ENCODE measurements around the gene OR10R2.
"Not testable (repeated sequence)": the region's sequence is repeated elsewhere in the genome, so short reads cannot be mapped to it uniquely, and the experiment has no call there.

Gene OR10R2, protein sequence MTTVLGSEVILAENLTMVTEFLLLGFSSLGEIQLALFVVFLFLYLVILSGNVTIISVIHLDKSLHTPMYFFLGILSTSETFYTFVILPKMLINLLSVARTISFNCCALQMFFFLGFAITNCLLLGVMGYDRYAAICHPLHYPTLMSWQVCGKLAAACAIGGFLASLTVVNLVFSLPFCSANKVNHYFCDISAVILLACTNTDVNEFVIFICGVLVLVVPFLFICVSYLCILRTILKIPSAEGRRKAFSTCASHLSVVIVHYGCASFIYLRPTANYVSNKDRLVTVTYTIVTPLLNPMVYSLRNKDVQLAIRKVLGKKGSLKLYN

DNA sequence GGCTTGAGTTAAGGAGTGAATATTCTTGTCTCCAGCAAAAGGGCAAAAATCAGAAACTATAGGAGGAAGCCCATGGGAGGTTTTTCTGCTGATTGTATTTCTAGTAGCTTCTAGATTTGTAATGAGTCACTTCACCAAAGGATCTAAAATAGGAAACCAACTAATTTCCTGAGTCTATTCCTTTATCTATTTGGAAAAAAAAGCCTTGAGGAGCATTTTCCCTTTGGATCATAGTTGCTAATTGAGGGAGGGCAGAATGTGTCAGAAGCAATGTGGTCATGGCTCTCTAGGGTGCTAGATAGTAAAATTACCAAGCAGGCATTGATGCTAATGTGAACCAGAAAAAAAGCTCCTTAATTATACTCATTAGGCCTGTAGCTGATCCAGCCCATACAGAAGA is at the start of gene OR10R2:
TSS of gene OR10R2 (plus strand) at position 301 of the 400 bp plus-strand sequence. CDS start 106 bp downstream, outside the sequence.
- ATAC-seq = no peak
- TF ChIP-seq ZNF70 (CRISPR knock-in tag; IDR thresholded peaks at IDR 0.05) (no peak), ZNF565 (CRISPR knock-in tag; conservative IDR thresholded peaks at IDR 0.05; ENCODE audit: low read depth) (no peak), ISL1 (CRISPR knock-in tag; IDR thresholded peaks at IDR 0.05) (no peak), ZNF8 (CRISPR knock-in tag; IDR thresholded peaks at IDR 0.05) (no peak), TOX (CRISPR knock-in tag; IDR thresholded peaks at IDR 0.05; ENCODE audit: borderline replicate concordance) (no peak), ARNTL (CRISPR knock-in tag; IDR thresholded peaks at IDR 0.05; ENCODE audit: borderline replicate concordance, low read depth) (no peak)
- TF ChIP-seq, protein P1, sequence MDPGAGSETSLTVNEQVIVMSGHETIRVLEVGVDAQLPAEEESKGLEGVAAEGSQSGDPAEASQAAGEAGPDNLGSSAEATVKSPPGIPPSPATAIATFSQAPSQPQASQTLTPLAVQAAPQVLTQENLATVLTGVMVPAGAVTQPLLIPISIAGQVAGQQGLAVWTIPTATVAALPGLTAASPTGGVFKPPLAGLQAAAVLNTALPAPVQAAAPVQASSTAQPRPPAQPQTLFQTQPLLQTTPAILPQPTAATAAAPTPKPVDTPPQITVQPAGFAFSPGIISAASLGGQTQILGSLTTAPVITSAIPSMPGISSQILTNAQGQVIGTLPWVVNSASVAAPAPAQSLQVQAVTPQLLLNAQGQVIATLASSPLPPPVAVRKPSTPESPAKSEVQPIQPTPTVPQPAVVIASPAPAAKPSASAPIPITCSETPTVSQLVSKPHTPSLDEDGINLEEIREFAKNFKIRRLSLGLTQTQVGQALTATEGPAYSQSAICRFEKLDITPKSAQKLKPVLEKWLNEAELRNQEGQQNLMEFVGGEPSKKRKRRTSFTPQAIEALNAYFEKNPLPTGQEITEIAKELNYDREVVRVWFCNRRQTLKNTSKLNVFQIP (CRISPR knock-in tag; IDR thresholded peaks at IDR 0.05; ENCODE audit: borderline replicate concordance, low read depth) = no peak

DNA sequence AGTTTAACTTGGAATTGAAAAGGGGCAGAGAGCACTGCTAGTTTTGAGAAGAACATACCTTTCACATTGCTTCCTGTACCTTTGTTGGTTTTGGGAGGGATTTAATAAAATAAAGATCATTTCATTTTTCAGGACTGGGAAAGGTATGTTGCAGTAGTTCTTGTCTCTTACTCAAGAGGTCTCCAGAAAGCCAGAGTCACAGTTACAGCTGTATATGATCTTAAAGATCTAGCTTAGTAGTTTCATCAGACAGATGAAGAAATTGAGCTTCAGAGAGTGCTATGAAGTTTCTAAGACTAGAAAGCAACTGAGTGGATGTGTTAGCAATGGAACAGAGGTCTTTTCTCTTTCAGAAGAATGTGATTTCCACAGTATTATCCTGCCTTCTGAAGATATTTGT is 47.0 kb upstream of the OR10R2 start:
- TF ChIP-seq GLIS3 (CRISPR knock-in tag; IDR thresholded peaks at IDR 0.05) (no peak), ZNF70 (CRISPR knock-in tag; IDR thresholded peaks at IDR 0.05) (no peak), ISL1 (CRISPR knock-in tag; IDR thresholded peaks at IDR 0.05) (no peak), CSDC2 (CRISPR knock-in tag; IDR thresholded peaks at IDR 0.05) (no peak), ARNTL (CRISPR knock-in tag; IDR thresholded peaks at IDR 0.05; ENCODE audit: borderline replicate concordance, low read depth) (no peak), OSR1 (CRISPR knock-in tag; IDR thresholded peaks at IDR 0.05) (no peak), PPARA (CRISPR knock-in tag; IDR thresholded peaks at IDR 0.05; ENCODE audit: borderline replicate concordance) (no peak), SNAI2 (CRISPR knock-in tag; IDR thresholded peaks at IDR 0.05) (no peak), BACH2 (CRISPR knock-in tag; IDR thresholded peaks at IDR 0.05; ENCODE audit: borderline replicate concordance) (no peak), TOX (CRISPR knock-in tag; IDR thresholded peaks at IDR 0.05; ENCODE audit: borderline replicate concordance) (no peak), ZC3H10 (CRISPR knock-in tag; IDR thresholded peaks at IDR 0.05) (no peak), TCF4 (CRISPR knock-in tag; IDR thresholded peaks at IDR 0.05; ENCODE audit: borderline replicate concordance) (no peak), ZFP3 (CRISPR knock-in tag; IDR thresholded peaks at IDR 0.05) (no peak), RARB (CRISPR knock-in tag; IDR thresholded peaks at IDR 0.05) (no peak), ZFP30 (CRISPR knock-in tag; IDR thresholded peaks at IDR 0.05) (no peak)
- TF ChIP-seq, protein P2, sequence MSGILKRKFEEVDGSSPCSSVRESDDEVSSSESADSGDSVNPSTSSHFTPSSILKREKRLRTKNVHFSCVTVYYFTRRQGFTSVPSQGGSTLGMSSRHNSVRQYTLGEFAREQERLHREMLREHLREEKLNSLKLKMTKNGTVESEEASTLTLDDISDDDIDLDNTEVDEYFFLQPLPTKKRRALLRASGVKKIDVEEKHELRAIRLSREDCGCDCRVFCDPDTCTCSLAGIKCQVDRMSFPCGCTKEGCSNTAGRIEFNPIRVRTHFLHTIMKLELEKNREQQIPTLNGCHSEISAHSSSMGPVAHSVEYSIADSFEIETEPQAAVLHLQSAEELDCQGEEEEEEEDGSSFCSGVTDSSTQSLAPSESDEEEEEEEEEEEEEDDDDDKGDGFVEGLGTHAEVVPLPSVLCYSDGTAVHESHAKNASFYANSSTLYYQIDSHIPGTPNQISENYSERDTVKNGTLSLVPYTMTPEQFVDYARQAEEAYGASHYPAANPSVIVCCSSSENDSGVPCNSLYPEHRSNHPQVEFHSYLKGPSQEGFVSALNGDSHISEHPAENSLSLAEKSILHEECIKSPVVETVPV (CRISPR knock-in tag; IDR thresholded peaks at IDR 0.05) = no peak
- TF ChIP-seq, protein P3, sequence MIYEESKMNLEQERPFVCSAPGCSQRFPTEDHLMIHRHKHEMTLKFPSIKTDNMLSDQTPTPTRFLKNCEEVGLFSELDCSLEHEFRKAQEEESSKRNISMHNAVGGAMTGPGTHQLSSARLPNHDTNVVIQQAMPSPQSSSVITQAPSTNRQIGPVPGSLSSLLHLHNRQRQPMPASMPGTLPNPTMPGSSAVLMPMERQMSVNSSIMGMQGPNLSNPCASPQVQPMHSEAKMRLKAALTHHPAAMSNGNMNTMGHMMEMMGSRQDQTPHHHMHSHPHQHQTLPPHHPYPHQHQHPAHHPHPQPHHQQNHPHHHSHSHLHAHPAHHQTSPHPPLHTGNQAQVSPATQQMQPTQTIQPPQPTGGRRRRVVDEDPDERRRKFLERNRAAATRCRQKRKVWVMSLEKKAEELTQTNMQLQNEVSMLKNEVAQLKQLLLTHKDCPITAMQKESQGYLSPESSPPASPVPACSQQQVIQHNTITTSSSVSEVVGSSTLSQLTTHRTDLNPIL (CRISPR knock-in tag; IDR thresholded peaks at IDR 0.05; ENCODE audit: low read depth) = no peak
- TF ChIP-seq, protein P1 (CRISPR knock-in tag; IDR thresholded peaks at IDR 0.05; ENCODE audit: borderline replicate concordance, low read depth) = no peak
- TF ChIP-seq, protein P4, sequence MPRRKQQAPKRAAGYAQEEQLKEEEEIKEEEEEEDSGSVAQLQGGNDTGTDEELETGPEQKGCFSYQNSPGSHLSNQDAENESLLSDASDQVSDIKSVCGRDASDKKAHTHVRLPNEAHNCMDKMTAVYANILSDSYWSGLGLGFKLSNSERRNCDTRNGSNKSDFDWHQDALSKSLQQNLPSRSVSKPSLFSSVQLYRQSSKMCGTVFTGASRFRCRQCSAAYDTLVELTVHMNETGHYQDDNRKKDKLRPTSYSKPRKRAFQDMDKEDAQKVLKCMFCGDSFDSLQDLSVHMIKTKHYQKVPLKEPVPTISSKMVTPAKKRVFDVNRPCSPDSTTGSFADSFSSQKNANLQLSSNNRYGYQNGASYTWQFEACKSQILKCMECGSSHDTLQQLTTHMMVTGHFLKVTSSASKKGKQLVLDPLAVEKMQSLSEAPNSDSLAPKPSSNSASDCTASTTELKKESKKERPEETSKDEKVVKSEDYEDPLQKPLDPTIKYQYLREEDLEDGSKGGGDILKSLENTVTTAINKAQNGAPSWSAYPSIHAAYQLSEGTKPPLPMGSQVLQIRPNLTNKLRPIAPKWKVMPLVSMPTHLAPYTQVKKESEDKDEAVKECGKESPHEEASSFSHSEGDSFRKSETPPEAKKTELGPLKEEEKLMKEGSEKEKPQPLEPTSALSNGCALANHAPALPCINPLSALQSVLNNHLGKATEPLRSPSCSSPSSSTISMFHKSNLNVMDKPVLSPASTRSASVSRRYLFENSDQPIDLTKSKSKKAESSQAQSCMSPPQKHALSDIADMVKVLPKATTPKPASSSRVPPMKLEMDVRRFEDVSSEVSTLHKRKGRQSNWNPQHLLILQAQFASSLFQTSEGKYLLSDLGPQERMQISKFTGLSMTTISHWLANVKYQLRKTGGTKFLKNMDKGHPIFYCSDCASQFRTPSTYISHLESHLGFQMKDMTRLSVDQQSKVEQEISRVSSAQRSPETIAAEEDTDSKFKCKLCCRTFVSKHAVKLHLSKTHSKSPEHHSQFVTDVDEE (CRISPR knock-in tag; IDR thresholded peaks at IDR 0.05) = no peak
- ATAC-seq = no peak

DNA sequence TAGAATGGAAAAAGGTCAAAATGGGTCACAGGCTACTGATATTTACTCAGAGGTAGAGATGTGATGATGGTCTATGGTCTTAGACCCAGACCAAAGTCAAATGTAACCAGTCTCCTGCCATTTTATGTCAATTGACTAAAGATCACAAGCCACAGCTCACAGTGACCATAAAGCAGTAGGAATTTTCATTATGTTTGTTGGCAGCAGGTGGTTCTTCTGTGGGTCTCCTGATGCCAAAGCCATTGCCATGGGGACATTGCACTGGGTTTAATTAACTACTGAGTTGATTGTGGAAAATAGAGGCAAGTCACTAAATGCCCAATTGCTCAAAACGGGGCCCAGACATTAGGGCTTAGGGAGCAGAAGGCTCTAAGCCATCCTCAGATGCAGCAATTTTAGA is 45.9 kb upstream of the OR10R2 start, which contains the start of gene OR10K2:
TSS of gene OR10K2 (minus strand) at position 101 of the 400 bp plus-strand sequence. CDS start 5,371 bp downstream, outside the sequence.
- no peak for ATAC-seq
- TF ChIP-seq RARB (CRISPR knock-in tag; IDR thresholded peaks at IDR 0.05) = no peak
- TF ChIP-seq TCF4 (CRISPR knock-in tag; IDR thresholded peaks at IDR 0.05; ENCODE audit: borderline replicate concordance) = no peak
- TF ChIP-seq PPARA (CRISPR knock-in tag; IDR thresholded peaks at IDR 0.05; ENCODE audit: borderline replicate concordance) = no peak
- no peak for TF ChIP-seq ZNF565 (CRISPR knock-in tag; conservative IDR thresholded peaks at IDR 0.05; ENCODE audit: low read depth)

DNA sequence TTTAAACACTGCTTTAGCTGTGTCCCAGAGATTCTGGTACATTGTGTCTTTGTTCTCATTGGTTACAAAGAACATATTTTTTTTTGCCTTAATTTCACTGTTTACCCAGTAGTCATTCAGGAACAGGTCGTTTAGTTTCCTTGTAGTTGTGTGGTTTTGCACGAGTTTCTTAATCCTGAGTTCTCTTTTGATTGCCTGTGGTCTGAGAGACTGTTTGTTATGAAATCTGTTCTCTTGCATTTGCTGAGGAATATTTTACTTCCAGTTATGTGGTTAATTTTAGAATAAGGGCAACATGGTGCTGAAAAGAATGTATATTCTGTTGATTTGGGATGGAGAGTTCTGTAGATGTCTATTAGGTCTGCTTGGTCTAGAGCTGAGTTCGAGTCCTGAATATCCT is 41.9 kb upstream of the OR10R2 start:
- not testable (repeated sequence) for ATAC-seq

All from SK-N-SH treated with all-trans-retinoic acid at 6 μM for 48 hours (cell line).